HL-60 (cell line): ENCODE measurements around the gene PRCD.
A peak's percentile ranks its signal among the peaks of the same experiment; 100 is the strongest.

Experiments used
- DNase-seq, 2 experiments: peaks; one replicate each; pipeline ENCODE4 v3.0.0-alpha.2; 2010 to 2020; ENCODE audit warnings: low read depth in 1 of 2, low spot score in 1 of 2
- H3K27ac ChIP-seq: fragments of 250-450 bp; sonication (Bioruptor Pico); replicated peaks from 2 replicates; pipeline ENCODE4 v1.5.1; 2020; ENCODE audit warnings: mild to moderate bottlenecking, moderate library complexity
- H3K27me3 ChIP-seq: fragments of 250-450 bp; sonication (Bioruptor Pico); 2 replicates; pipeline ENCODE4 v1.5.1; 2021; ENCODE audit warnings: mild to moderate bottlenecking, moderate library complexity; ENCODE audit not compliant: insufficient read depth, poor library complexity, severe bottlenecking
- H3K4me3 ChIP-seq: replicated peaks from 2 replicates; pipeline ENCODE4 v1.5.1; 2011; ENCODE audit warnings: mild to moderate bottlenecking, control low read depth, low read length; ENCODE audit not compliant: insufficient read depth
- GABPA ChIP-seq: IDR thresholded peaks from 2 replicates; pipeline ENCODE4 v1.6.1; 2012; ENCODE audit warnings: low read depth
- POLR2AphosphoS5 ChIP-seq: IDR thresholded peaks from 2 replicates; pipeline ENCODE4 v1.6.1; 2012; ENCODE audit warnings: low read depth
- SPI1 ChIP-seq: IDR thresholded peaks from 2 replicates; pipeline ENCODE4 v1.6.1; 2012; ENCODE audit warnings: low read depth, mild to moderate bottlenecking, borderline replicate concordance
- TF ChIP-seq, protein P1 (sequence below): IDR thresholded peaks from 2 replicates; pipeline ENCODE4 v1.6.1; 2012; ENCODE audit warnings: low read depth; ENCODE audit not compliant: insufficient replicate concordance
- TF ChIP-seq, protein P2 (sequence below): IDR thresholded peaks from one replicate; pipeline ENCODE4 v1.5.1; 2011; ENCODE audit warnings: low read length, control low read depth, inconsistent platforms; ENCODE audit not compliant: insufficient read depth

Gene PRCD

DNA sequence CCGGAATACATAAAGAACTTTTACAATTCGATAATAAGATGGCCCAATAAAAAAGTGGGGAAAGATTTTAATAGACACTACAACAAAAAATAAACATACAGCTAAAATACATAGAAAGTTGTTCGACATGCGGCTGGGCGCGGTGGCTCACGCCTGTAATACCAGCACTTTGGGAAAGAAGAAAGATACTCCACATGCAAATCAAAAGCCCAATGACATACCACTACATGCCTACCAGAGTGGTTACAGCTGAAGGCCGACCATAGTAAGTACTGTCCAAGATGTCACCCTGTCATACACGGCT is 9.3 kb downstream of the PRCD start:
- TF ChIP-seq SPI1 (no peak), POLR2AphosphoS5 (no peak), GABPA (no peak)
- TF ChIP-seq, protein P1, sequence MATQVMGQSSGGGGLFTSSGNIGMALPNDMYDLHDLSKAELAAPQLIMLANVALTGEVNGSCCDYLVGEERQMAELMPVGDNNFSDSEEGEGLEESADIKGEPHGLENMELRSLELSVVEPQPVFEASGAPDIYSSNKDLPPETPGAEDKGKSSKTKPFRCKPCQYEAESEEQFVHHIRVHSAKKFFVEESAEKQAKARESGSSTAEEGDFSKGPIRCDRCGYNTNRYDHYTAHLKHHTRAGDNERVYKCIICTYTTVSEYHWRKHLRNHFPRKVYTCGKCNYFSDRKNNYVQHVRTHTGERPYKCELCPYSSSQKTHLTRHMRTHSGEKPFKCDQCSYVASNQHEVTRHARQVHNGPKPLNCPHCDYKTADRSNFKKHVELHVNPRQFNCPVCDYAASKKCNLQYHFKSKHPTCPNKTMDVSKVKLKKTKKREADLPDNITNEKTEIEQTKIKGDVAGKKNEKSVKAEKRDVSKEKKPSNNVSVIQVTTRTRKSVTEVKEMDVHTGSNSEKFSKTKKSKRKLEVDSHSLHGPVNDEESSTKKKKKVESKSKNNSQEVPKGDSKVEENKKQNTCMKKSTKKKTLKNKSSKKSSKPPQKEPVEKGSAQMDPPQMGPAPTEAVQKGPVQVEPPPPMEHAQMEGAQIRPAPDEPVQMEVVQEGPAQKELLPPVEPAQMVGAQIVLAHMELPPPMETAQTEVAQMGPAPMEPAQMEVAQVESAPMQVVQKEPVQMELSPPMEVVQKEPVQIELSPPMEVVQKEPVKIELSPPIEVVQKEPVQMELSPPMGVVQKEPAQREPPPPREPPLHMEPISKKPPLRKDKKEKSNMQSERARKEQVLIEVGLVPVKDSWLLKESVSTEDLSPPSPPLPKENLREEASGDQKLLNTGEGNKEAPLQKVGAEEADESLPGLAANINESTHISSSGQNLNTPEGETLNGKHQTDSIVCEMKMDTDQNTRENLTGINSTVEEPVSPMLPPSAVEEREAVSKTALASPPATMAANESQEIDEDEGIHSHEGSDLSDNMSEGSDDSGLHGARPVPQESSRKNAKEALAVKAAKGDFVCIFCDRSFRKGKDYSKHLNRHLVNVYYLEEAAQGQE, result no peak
- TF ChIP-seq, protein P2, sequence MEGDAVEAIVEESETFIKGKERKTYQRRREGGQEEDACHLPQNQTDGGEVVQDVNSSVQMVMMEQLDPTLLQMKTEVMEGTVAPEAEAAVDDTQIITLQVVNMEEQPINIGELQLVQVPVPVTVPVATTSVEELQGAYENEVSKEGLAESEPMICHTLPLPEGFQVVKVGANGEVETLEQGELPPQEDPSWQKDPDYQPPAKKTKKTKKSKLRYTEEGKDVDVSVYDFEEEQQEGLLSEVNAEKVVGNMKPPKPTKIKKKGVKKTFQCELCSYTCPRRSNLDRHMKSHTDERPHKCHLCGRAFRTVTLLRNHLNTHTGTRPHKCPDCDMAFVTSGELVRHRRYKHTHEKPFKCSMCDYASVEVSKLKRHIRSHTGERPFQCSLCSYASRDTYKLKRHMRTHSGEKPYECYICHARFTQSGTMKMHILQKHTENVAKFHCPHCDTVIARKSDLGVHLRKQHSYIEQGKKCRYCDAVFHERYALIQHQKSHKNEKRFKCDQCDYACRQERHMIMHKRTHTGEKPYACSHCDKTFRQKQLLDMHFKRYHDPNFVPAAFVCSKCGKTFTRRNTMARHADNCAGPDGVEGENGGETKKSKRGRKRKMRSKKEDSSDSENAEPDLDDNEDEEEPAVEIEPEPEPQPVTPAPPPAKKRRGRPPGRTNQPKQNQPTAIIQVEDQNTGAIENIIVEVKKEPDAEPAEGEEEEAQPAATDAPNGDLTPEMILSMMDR, result no peak
- H3K27me3 ChIP-seq, result peaks cover 2% of the 10 kb centered on the region
- no peak for DNase-seq
- H3K27ac ChIP-seq, result no peak overlapping the region
- no peak overlapping the region for H3K4me3 ChIP-seq

DNA sequence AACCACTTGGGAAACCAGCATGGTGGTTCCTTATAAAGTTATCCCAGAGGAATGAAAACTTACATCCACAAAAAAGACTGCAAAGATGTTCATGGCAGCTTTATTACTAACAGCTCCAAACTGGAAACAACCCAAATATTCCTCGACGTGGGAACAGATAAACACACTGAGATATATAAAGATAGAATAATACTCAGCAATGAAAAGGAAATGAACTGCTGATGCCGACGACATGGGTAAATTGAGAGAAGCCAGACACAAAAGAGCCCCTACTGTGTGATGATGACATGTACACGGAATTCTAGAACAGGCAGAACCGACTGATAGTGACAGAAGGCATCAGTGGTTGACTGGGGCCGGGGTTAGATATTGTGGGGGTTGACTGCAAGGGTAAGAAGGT is 9.7 kb downstream of the PRCD start:
- H3K27me3 ChIP-seq, result no peaks in the 10 kb centered on the region
- no peak for TF ChIP-seq POLR2AphosphoS5
- TF ChIP-seq, protein P1, result no peak
- TF ChIP-seq SPI1, result no peak
- no peak for TF ChIP-seq GABPA
- TF ChIP-seq, protein P2, result no peak
- H3K27ac ChIP-seq, result no peak overlapping the region
- H3K4me3 ChIP-seq, result no peak overlapping the region
- no peak for DNase-seq

DNA sequence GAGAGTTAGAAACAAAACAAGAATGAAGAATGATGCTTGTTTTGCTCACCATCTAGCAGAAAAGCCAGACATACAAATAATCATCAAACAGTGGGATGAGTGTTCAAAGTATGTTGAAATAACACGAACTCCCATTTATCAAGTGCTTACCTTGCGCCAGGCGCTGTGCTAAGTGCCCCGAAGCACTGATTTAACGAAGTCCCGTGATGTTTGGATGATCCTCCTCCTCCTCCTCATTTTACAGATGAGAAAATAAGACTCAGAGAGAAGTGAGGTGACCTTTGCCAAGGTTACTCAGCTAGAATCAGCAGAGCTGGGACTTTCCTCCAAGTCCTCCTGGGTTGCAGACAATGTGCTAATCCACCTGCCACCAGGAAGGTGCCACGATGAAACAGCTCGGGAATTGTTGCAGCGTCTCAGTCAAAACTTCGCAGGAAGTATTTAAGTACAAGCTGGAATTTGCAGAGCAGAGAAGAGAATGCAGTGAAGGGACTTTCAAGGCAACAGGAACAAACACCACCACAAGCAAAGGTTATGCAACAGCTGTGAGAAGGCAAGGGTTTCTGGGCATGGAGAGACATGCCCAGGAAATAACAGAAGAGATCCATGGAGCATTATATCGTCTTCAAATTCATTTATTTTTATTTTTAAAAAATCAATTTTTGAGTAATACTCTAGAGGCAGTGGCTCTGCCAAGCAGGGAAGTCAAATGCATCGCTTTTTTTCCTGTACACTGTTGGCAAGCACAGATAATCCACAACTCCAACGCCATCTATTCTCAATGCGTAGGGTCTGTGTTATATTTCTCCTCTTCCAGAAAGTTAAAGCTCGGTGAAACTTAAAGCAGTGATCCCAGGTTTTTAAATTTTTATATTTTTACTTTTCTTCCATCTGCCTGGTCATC is 11.1 kb downstream of the PRCD start:
- DNase-seq, result peak in 1 of 2 experiments; percentile 76
- H3K27ac ChIP-seq, result peak overlapping the region; percentile 22; the same call in 1 of the 2 replicates
- no peaks in the 10 kb centered on the region for H3K27me3 ChIP-seq
- no peak overlapping the region for H3K4me3 ChIP-seq
- TF ChIP-seq SPI1 (no peak), GABPA (no peak), POLR2AphosphoS5 (no peak)
- TF ChIP-seq, protein P1, result no peak
